ENCODE results near the gene TCP11L1.
"Not testable (repeated sequence)": the region's sequence is repeated elsewhere in the genome, so short reads cannot be mapped to it uniquely, and the experiment has no call there.

TCP11L1 gene

GRCh38 chr11:33033493-33033892, 5.9 kb upstream of the TCP11L1 start:
- DNase-seq, result no peak

- no peak for DNase-seq
These were observed 4.4 kb upstream of the TCP11L1 start for GRCh38 chr11:33035011-33035410.

- DNase-seq, result peak; percentile 52
These were observed 875 bp downstream of the TCP11L1 start for GRCh38 chr11:33040033-33040861.

- no peak for DNase-seq
These were observed 1.6 kb downstream of the TCP11L1 start for GRCh38 chr11:33040862-33041453.

GRCh38 chr11:33043221-33043830, 4.0 kb downstream of the TCP11L1 start:
- DNase-seq, result no peak

GRCh38 chr11:33044285-33044756, 4.9 kb downstream of the TCP11L1 start:
- DNase-seq, result no peak

GRCh38 chr11:33045551-33046255, 6.3 kb downstream of the TCP11L1 start:
- no peak for DNase-seq

GRCh38 chr11:33048701-33049100, 9.3 kb downstream of the TCP11L1 start:
- DNase-seq, result not testable (repeated sequence)

- DNase-seq, result not testable (repeated sequence)
These were observed 10.4 kb downstream of the TCP11L1 start for GRCh38 chr11:33049565-33050408.

- DNase-seq, result no peak
These were observed 12.9 kb downstream of the TCP11L1 start for GRCh38 chr11:33052231-33052630.

- DNase-seq, result no peak
These were observed 16.0 kb downstream of the TCP11L1 start for GRCh38 chr11:33055375-33055774.

- DNase-seq, result no peak
These were observed 17.9 kb downstream of the TCP11L1 start for GRCh38 chr11:33057284-33057683.

- DNase-seq, result no peak
These were observed 20.1 kb downstream of the TCP11L1 start for GRCh38 chr11:33059331-33060007.

- DNase-seq, result no peak
These were observed 20.9 kb downstream of the TCP11L1 start for GRCh38 chr11:33060271-33060670.

GRCh38 chr11:33062137-33062536, 22.8 kb downstream of the TCP11L1 start:
- no peak for DNase-seq

- DNase-seq, result no peak
These were observed 24.0 kb downstream of the TCP11L1 start for GRCh38 chr11:33063326-33063881.

GRCh38 chr11:33064033-33064825, 24.9 kb downstream of the TCP11L1 start:
- DNase-seq, result no peak

- no peak for DNase-seq
These were observed 25.5 kb downstream of the TCP11L1 start for GRCh38 chr11:33064866-33065265.

- peak; percentile 79 for DNase-seq
These were observed 26.2 kb downstream of the TCP11L1 start for GRCh38 chr11:33065445-33066178.

- DNase-seq, result no peak
These were observed 27.9 kb downstream of the TCP11L1 start for GRCh38 chr11:33067294-33067693.

All from stimulated activated CD4-positive, alpha-beta T cell treated with anti-CD3 and anti-CD28 coated beads, Interleukin-1b, Interleukin-23, amount 100 ng/mL, for 48 hours (primary cell).